Measurements from ENCODE around the gene CBX1. TPM values are rescaled to one million over a fixed set of nuclear protein-coding genes. Genes with fewer than 3 reads are reported as not detected.

Gene CBX1
- total and polyA plus RNA-seq, 2 of the 4 experiments (the other 2 are of a cell fraction), result 35.0 to 54.9 TPM

DNA sequence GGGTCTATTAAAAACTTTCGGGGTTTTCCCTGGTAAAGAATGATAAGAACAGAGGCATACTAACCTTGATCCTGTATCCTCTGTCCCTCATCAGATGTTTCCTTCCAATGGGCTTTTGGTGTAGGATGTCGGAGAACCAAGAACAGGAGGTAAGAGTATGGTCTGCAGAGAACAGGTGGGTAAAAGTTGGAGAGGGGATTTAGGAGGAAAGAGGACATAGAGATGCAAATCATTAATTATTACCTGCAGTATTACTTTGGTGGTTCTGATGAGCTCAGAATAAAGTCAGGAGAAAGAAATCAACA, 10.6 kb upstream of the CBX1 start:
- no peak for TF ChIP-seq MXI1 (IDR thresholded peaks at IDR 0.05; ENCODE audit: borderline replicate concordance, low read depth, low read length)
- no peak for TF ChIP-seq BHLHE40 (IDR thresholded peaks at IDR 0.05; ENCODE audit: low read depth, low read length)
- no peak for TF ChIP-seq ELK1 (IDR thresholded peaks at IDR 0.05; ENCODE audit: borderline replicate concordance, low read depth, low read length)
- TF ChIP-seq SMC3 (IDR thresholded peaks at IDR 0.05; ENCODE audit: low read depth, low read length), result no peak
- TF ChIP-seq RFX5 (IDR thresholded peaks at IDR 0.05; ENCODE audit: low read depth, low read length), result no peak
- TF ChIP-seq RCOR1 (IDR thresholded peaks at IDR 0.05; ENCODE audit: insufficient replicate concordance, low read length), result no peak
- TF ChIP-seq FOS (IDR thresholded peaks at IDR 0.05; ENCODE audit: low read depth, low read length), result no peak
- TF ChIP-seq MAFK (IDR thresholded peaks at IDR 0.05; ENCODE audit: low read depth, low read length), result no peak
- no peak for TF ChIP-seq MAZ (IDR thresholded peaks at IDR 0.05; ENCODE audit: borderline replicate concordance, low read depth, low read length)
- TF ChIP-seq CTCF (conservative IDR thresholded peaks at IDR 0.05; ENCODE audit: low read depth, low read length), result no peak
- TF ChIP-seq CEBPB (IDR thresholded peaks at IDR 0.05; ENCODE audit: low read depth, low read length), result no peak
- TF ChIP-seq CHD1 (IDR thresholded peaks at IDR 0.05; ENCODE audit: low read depth, low read length), result no peak
- TF ChIP-seq, protein P1, sequence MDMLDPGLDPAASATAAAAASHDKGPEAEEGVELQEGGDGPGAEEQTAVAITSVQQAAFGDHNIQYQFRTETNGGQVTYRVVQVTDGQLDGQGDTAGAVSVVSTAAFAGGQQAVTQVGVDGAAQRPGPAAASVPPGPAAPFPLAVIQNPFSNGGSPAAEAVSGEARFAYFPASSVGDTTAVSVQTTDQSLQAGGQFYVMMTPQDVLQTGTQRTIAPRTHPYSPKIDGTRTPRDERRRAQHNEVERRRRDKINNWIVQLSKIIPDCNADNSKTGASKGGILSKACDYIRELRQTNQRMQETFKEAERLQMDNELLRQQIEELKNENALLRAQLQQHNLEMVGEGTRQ (IDR thresholded peaks at IDR 0.05; ENCODE audit: low read depth, low read length), result no peak
- TF ChIP-seq POLR2A (IDR thresholded peaks at IDR 0.05; ENCODE audit: low read depth, low read length), result no peak
- Histone ChIP-seq H3K9me3 (ENCODE audit: control insufficient read depth, insufficient read depth, low read length) (no peaks in the 10 kb centered on the region), H3K23ac (ENCODE audit: low read depth, low read length) (no peak overlapping the region), H3K9me1 (ENCODE audit: insufficient read depth, low read length) (no peaks in the 10 kb centered on the region), H3K4me3 (ENCODE audit: insufficient read depth, low read depth, low read length) (no peak overlapping the region), H4K91ac (ENCODE audit: insufficient read depth, low read depth, low read length) (no peak overlapping the region), H2AK5ac (ENCODE audit: low read depth, low read length) (no peak overlapping the region), H4K5ac (ENCODE audit: low read depth, low read length) (no peak overlapping the region), H3K79me1 (ENCODE audit: low read depth in 1 of 2, low read length in 2 of 2) (peaks cover 27 to 53% of the 10 kb centered on the region in 2 experiments), H2BK5ac (ENCODE audit: low read depth, low read length, poor library complexity, severe bottlenecking) (no peak overlapping the region), H3K18ac (ENCODE audit: low read depth, low read length) (no peak overlapping the region), H2BK15ac (ENCODE audit: low read depth, low read length) (no peak overlapping the region), H4K8ac (ENCODE audit: low read depth in 2 of 2, low read length in 2 of 2) (no peak overlapping the region), H2BK120ac (ENCODE audit: low read depth, low read length) (no peak overlapping the region), H2BK20ac (ENCODE audit: low read depth, low read length) (no peak overlapping the region), H3K27ac (ENCODE audit: insufficient read depth, low read length) (no peak overlapping the region), H3K4me2 (ENCODE audit: low read depth, low read length) (no peak overlapping the region), H3K27me3 (ENCODE audit: control insufficient read depth, insufficient read depth, low read length) (no peaks in the 10 kb centered on the region), H3K4ac (ENCODE audit: low read depth, low read length) (no peak overlapping the region), H3K4me1 (ENCODE audit: control insufficient read depth, insufficient read depth, low read length) (no peaks in the 10 kb centered on the region), H3K36me3 (ENCODE audit: control insufficient read depth, insufficient read depth, low read length) (peaks cover 9% of the 10 kb centered on the region), H2AFZ (replicated peaks; ENCODE audit: low read length, poor library complexity) (no peak overlapping the region), H4K20me1 (ENCODE audit: insufficient read depth, low read length) (peaks cover 2% of the 10 kb centered on the region), H3K56ac (ENCODE audit: extremely low read depth, insufficient read depth, low read length) (no peak overlapping the region), H3K14ac (replicated peaks; ENCODE audit: low read depth, low read length) (no peak overlapping the region), H2AK9ac (replicated peaks; ENCODE audit: low read depth, low read length, poor library complexity) (no peak overlapping the region), H3K9ac (ENCODE audit: low read depth, low read length) (no peak overlapping the region)
- no TSS peak for BruUV-seq (replicated peaks)
- WGBS, 2 experiments (ENCODE audit: extremely low coverage in 2 of 2, insufficient read length in 1 of 2), result no CpG with 5 or more reads among the region's 2 CpGs
- intact Hi-C loops (cut with micrococcal nuclease) (no loop called here), dilution Hi-C loops (cut with HindIII; ENCODE audit: low sequenced_read_pairs, unreplicated experiment) (no loop called here), in situ Hi-C loops (cut with MboI; ENCODE audit: low sequenced_read_pairs) (no loop called here)
- ChIA-PET POLR2A (ENCODE audit: unreplicated experiment) (no interaction called here), CTCF (no interaction called here)
- ATAC-seq (ENCODE audit: low read depth) (no peak), DNase-seq (no peak)
